Thyroid gland (tissue), 4 donors: ENCODE measurements around the gene SLC5A11.

Experiments used
- POLR2A ChIP-seq, 2 donors: fragments of 450-650 bp; IDR thresholded peaks; one replicate each; pipeline ENCODE4 v1.6.1; 2017; ENCODE audit warnings: antibody characterized with exemption in 2 of 2, mild to moderate bottlenecking in 2 of 2, moderate library complexity in 1 of 2
- TF ChIP-seq, protein P1 (sequence below), 6 experiments: fragments of 200-600 bp in 3 of 6; fragments of 450-650 bp in 3 of 6; sonication (generic) in 3 of 6; IDR thresholded peaks; one replicate each; pipeline ENCODE4 v1.5.1; 2016 to 2019; ENCODE audit warnings: antibody characterized with exemption in 6 of 6, mild to moderate bottlenecking in 2 of 6, inconsistent platforms in 1 of 6, moderate library complexity in 1 of 6

DNA sequence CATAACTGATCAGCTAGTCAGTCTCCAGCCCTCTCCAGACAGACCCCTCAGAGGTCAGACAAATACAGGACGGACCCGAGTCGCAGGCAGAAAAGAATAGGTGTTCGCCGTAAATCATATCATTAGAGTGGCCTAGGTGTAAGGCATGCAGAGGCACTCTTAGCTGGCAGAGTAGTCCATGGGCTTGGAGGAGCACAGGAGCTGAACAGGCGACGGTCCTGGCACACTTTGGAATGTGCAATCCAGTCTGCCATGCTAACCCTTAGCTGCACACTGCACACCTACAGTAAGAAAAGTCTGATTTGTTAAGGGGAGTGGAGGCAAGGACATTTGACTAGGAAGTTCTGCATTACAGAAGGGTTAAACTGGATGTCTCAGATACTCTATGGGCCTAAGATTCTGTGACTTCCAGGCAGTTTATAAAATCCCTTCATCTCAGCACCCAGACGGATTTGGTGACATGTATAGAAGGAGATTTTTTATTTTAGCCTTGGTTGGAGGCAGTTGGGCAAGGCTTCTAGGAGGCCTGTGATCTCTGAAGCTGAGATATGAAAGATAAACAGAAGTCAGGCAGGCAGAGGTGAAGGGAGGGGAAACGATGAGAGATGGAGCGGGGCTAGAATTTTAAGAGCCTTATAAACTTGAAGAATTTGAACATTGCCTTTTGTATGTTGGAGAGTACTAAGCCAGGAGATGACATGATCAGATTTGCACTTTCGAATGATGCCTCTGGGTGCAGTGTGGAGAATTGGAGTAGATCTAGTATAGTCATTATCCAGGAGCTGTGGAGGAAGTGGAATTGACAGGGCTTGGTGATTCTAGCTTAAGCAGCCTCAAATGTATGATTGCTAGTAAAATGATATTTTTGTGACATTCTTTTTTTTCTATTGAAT, 34.6 kb upstream of the SLC5A11 start:
- TF ChIP-seq, protein P1, sequence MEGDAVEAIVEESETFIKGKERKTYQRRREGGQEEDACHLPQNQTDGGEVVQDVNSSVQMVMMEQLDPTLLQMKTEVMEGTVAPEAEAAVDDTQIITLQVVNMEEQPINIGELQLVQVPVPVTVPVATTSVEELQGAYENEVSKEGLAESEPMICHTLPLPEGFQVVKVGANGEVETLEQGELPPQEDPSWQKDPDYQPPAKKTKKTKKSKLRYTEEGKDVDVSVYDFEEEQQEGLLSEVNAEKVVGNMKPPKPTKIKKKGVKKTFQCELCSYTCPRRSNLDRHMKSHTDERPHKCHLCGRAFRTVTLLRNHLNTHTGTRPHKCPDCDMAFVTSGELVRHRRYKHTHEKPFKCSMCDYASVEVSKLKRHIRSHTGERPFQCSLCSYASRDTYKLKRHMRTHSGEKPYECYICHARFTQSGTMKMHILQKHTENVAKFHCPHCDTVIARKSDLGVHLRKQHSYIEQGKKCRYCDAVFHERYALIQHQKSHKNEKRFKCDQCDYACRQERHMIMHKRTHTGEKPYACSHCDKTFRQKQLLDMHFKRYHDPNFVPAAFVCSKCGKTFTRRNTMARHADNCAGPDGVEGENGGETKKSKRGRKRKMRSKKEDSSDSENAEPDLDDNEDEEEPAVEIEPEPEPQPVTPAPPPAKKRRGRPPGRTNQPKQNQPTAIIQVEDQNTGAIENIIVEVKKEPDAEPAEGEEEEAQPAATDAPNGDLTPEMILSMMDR (IDR thresholded peaks at IDR 0.05) = no peak
- no peak for TF ChIP-seq POLR2A (IDR thresholded peaks at IDR 0.05)
